ENCODE results near the gene ADAMTS19.

- TF ChIP-seq POLR2A (IDR thresholded peaks at IDR 0.05) (no peak), CTCF (IDR thresholded peaks at IDR 0.05) (no peak)
Observed at GRCh38 chr5:129500101-129500500, 40.0 kb downstream of the ADAMTS19 start.
